Measurements from ENCODE around the gene AGTPBP1.

Gene AGTPBP1

GRCh38 chr9:85547599-85547998 lies 194.2 kb downstream of the AGTPBP1 start:
- Histone ChIP-seq H3K9me3 (ENCODE audit: insufficient read depth, low read length, severe bottlenecking) (no peaks in the 10 kb centered on the region), H3K79me2 (ENCODE audit: insufficient read depth, low read length) (no peaks in the 10 kb centered on the region), H3K27ac (ENCODE audit: low read length) (no peak overlapping the region), H3K36me3 (ENCODE audit: insufficient read depth, low read length) (no peaks in the 10 kb centered on the region), H3K27me3 (ENCODE audit: insufficient read depth, low read length, poor library complexity) (no peaks in the 10 kb centered on the region), H3K4me1 (ENCODE audit: insufficient read depth, low read length) (no peaks in the 10 kb centered on the region), H3K9ac (ENCODE audit: low read depth, low read length) (no peak overlapping the region), H3K4me2 (ENCODE audit: insufficient read depth, low read length) (no peak overlapping the region), H3K4me3 (ENCODE audit: low read depth in 1 of 2, low read length in 2 of 2) (no peak overlapping the region), H2AFZ (ENCODE audit: low read depth, low read length) (no peak overlapping the region), H4K20me1 (ENCODE audit: insufficient read depth, low read length) (no peaks in the 10 kb centered on the region)
- DNase-seq (no peak), ATAC-seq (ENCODE audit: insufficient read depth, low read depth) (no peak)
- no peak for TF ChIP-seq EZH2 (IDR thresholded peaks at IDR 0.05; ENCODE audit: borderline replicate concordance, low read depth, low read length, severe bottlenecking)
- no peak for TF ChIP-seq CTCF (IDR thresholded peaks at IDR 0.05; ENCODE audit: borderline replicate concordance, extremely low read depth, low read length, poor library complexity, severe bottlenecking)

GRCh38 chr9:85543196-85543595 lies 198.6 kb downstream of the AGTPBP1 start:
- H3K36me3 ChIP-seq (ENCODE audit: insufficient read depth, low read length), result no peaks in the 10 kb centered on the region
- TF ChIP-seq EZH2 (IDR thresholded peaks at IDR 0.05; ENCODE audit: borderline replicate concordance, low read depth, low read length, severe bottlenecking), result no peak
- no peak for TF ChIP-seq CTCF (IDR thresholded peaks at IDR 0.05; ENCODE audit: borderline replicate concordance, extremely low read depth, low read length, poor library complexity, severe bottlenecking)
- ATAC-seq (ENCODE audit: insufficient read depth, low read depth), result no peak

GRCh38 chr9:85541876-85542275 lies 199.9 kb downstream of the AGTPBP1 start:
- DNase-seq, result no peak
- ATAC-seq (ENCODE audit: insufficient read depth, low read depth), result no peak
- Histone ChIP-seq H3K79me2 (ENCODE audit: insufficient read depth, low read length) (no peaks in the 10 kb centered on the region), H3K4me1 (ENCODE audit: insufficient read depth, low read length) (no peaks in the 10 kb centered on the region), H3K9me3 (ENCODE audit: insufficient read depth, low read length, severe bottlenecking) (no peaks in the 10 kb centered on the region), H3K27ac (ENCODE audit: low read length) (no peak overlapping the region), H3K4me3 (ENCODE audit: low read depth in 1 of 2, low read length in 2 of 2) (no peak overlapping the region), H3K27me3 (ENCODE audit: insufficient read depth, low read length, poor library complexity) (no peaks in the 10 kb centered on the region), H4K20me1 (ENCODE audit: insufficient read depth, low read length) (no peaks in the 10 kb centered on the region), H3K36me3 (ENCODE audit: insufficient read depth, low read length) (no peaks in the 10 kb centered on the region), H3K9ac (ENCODE audit: low read depth, low read length) (no peak overlapping the region), H3K4me2 (ENCODE audit: insufficient read depth, low read length) (no peak overlapping the region), H2AFZ (ENCODE audit: low read depth, low read length) (no peak overlapping the region)
- no peak for TF ChIP-seq EZH2 (IDR thresholded peaks at IDR 0.05; ENCODE audit: borderline replicate concordance, low read depth, low read length, severe bottlenecking)
- no peak for TF ChIP-seq CTCF (IDR thresholded peaks at IDR 0.05; ENCODE audit: borderline replicate concordance, extremely low read depth, low read length, poor library complexity, severe bottlenecking)

More at GRCh38 chr9:85543196-85543595, 198.6 kb downstream of the AGTPBP1 start:
- Histone ChIP-seq H3K4me1 (ENCODE audit: insufficient read depth, low read length) (no peaks in the 10 kb centered on the region), H3K4me3 (ENCODE audit: low read depth in 1 of 2, low read length in 2 of 2) (no peak overlapping the region), H3K9ac (ENCODE audit: low read depth, low read length) (no peak overlapping the region), H4K20me1 (ENCODE audit: insufficient read depth, low read length) (no peaks in the 10 kb centered on the region), H3K79me2 (ENCODE audit: insufficient read depth, low read length) (no peaks in the 10 kb centered on the region), H3K9me3 (ENCODE audit: insufficient read depth, low read length, severe bottlenecking) (no peaks in the 10 kb centered on the region), H3K4me2 (ENCODE audit: insufficient read depth, low read length) (no peak overlapping the region), H3K27me3 (ENCODE audit: insufficient read depth, low read length, poor library complexity) (no peaks in the 10 kb centered on the region), H3K27ac (ENCODE audit: low read length) (no peak overlapping the region), H2AFZ (ENCODE audit: low read depth, low read length) (no peak overlapping the region)
- no peak for DNase-seq

DNA sequence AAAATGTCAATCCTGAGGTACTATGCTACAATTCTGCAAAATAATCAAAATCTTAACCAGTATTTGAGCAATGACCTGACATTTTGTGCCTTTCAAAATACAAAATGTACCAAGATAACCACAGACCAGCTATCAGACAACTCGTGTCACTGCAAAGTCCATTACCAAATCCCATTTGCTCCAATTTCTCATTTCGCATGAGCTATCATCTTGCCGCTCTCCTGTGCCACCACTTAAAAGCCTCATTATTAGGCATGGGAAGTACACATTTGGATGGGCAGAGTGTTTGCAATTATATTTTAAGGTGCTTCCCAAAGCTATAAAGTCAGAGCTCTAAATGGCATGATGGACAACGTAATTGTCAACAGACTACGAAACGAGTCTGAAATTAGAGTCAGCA lies 205.2 kb downstream of the AGTPBP1 start:
- H3K9me3 ChIP-seq (ENCODE audit: insufficient read depth, low read length, severe bottlenecking), result no peaks in the 10 kb centered on the region
- H4K20me1 ChIP-seq (ENCODE audit: insufficient read depth, low read length), result no peaks in the 10 kb centered on the region
- H2AFZ ChIP-seq (ENCODE audit: low read depth, low read length), result no peak overlapping the region
- no peak overlapping the region for H3K4me3 ChIP-seq (ENCODE audit: low read depth in 1 of 2, low read length in 2 of 2)
- no peaks in the 10 kb centered on the region for H3K79me2 ChIP-seq (ENCODE audit: insufficient read depth, low read length)
- ATAC-seq (ENCODE audit: insufficient read depth, low read depth), result no peak
- H3K27me3 ChIP-seq (ENCODE audit: insufficient read depth, low read length, poor library complexity), result no peaks in the 10 kb centered on the region
- TF ChIP-seq CTCF (IDR thresholded peaks at IDR 0.05; ENCODE audit: borderline replicate concordance, extremely low read depth, low read length, poor library complexity, severe bottlenecking), result no peak
- H3K4me2 ChIP-seq (ENCODE audit: insufficient read depth, low read length), result no peak overlapping the region
- H3K36me3 ChIP-seq (ENCODE audit: insufficient read depth, low read length), result no peaks in the 10 kb centered on the region
- no peaks in the 10 kb centered on the region for H3K4me1 ChIP-seq (ENCODE audit: insufficient read depth, low read length)
- no peak overlapping the region for H3K27ac ChIP-seq (ENCODE audit: low read length)
- H3K9ac ChIP-seq (ENCODE audit: low read depth, low read length), result no peak overlapping the region
- DNase-seq, result no peak

Data from DND-41 (cell line).